Heart left ventricle (tissue), 16 donors: ENCODE data around the gene NALF2. TPM values are rescaled to one million over a fixed set of nuclear protein-coding genes. Genes with fewer than 3 reads are reported as not detected.
A peak's percentile ranks its signal among the peaks of the same experiment; 100 is the strongest.

Source experiments
- ATAC-seq, 4 donors: fragments of 200-7000 bp; cut with Tn5 transposase; one replicate each; pipeline ENCODE4 v1.9.1; 2020 to 2022; ENCODE audit warnings: moderate library complexity in 4 of 4, mild to moderate bottlenecking in 3 of 4, moderate number of reproducible peaks in 1 of 4
- DNase-seq, 5 donors: peaks; one replicate each; pipeline ENCODE4 v3.0.0-alpha.2; 2020
- H3K27ac ChIP-seq, 12 donors: fragments of 200-600 bp; sonication (generic) in 4 of 12; one replicate each; pipeline versions ENCODE4 v1.5.0 to v1.8.0; 2016 to 2022; ENCODE audit warnings: mild to moderate bottlenecking in 2 of 12
- H3K27me3 ChIP-seq, 9 donors: fragments of 200-600 bp; sonication (generic) in 2 of 9; one replicate each; pipeline versions ENCODE4 v1.5.1 to v1.8.0; 2016 to 2022; ENCODE audit warnings: mild to moderate bottlenecking in 3 of 9
- H3K36me3 ChIP-seq, 9 donors: fragments of 200-600 bp; sonication (generic) in 2 of 9; one replicate each; pipeline versions ENCODE4 v1.5.0 to v1.8.0; 2018 to 2022; ENCODE audit warnings: mild to moderate bottlenecking in 2 of 9
- H3K4me1 ChIP-seq, 12 donors: fragments of 200-600 bp; sonication (generic) in 4 of 12; one replicate each; pipeline versions ENCODE4 v1.5.0 to v1.8.0; 2016 to 2022; ENCODE audit warnings: mild to moderate bottlenecking in 3 of 12
- H3K4me3 ChIP-seq, 12 donors: fragments of 200-600 bp; sonication (generic) in 4 of 12; one replicate each; pipeline versions ENCODE4 v1.5.0 to v1.8.0; 2017 to 2022; ENCODE audit warnings: mild to moderate bottlenecking in 9 of 12, moderate library complexity in 4 of 12
- H3K9me3 ChIP-seq, 12 donors: fragments of 200-600 bp; sonication (generic) in 4 of 12; one replicate each; pipeline versions ENCODE4 v1.5.0 to v1.8.0; 2016 to 2022; ENCODE audit warnings: mild to moderate bottlenecking in 1 of 12
- POLR2A ChIP-seq, 2 donors: fragments of 450-650 bp; IDR thresholded peaks; one replicate each; pipeline ENCODE4 v1.6.1; 2017; ENCODE audit warnings: antibody characterized with exemption in 2 of 2, mild to moderate bottlenecking in 2 of 2, moderate library complexity in 2 of 2
- WGBS, 4 donors: extraction: QIAGEN DNeasy Blood & Tissue Kit in 2 of 4; methylation state at CpG; one replicate each; pipeline versions ENCODE4 v1.1.5 to v1.1.7; 2013 to 2018; 5-methylcytosine and 5-hydroxymethylcytosine counted together
- intact Hi-C, 10 donors: fragments of 100-400 bp; cut with DNase I; formaldehyde crosslinking; loops; one replicate each; pipeline versions ENCODE4 v1.11.1 to v1.14.2; 2022
- polyA plus RNA-seq, 2 donors: library from polyadenylated mRNA; stranded (reverse); fragments of 200-250 nt; gene quantifications; one replicate each; pipeline ENCODE4 v1.2.3, GENCODE V29; 2013
- total RNA-seq, 9 donors: library from RNA; depleted of rRNA in 2 of 9; stranded (reverse); fragments of >200 nt in 2 of 9; fragmentation: NEBNext Ultra II Directional in 3 of 9; extraction: Animal tissue kit (Norgen Biotek cat#: 25700) in 3 of 9; gene quantifications; one replicate each; pipeline versions ENCODE4 v1.1.0 to v1.2.4, GENCODE V29; 2016 to 2023
- TF ChIP-seq, protein P1 (sequence below), 12 donors: fragments of 200-600 bp; sonication (generic) in 4 of 12; IDR thresholded peaks; one replicate each; pipeline versions ENCODE4 v1.5.0 to v1.8.0; 2018 to 2022; ENCODE audit warnings: antibody characterized with exemption in 12 of 12, mild to moderate bottlenecking in 5 of 12
- donor health status: ischemic (EF 13 %, LVEDD 7.1; RV severe dilation, severe dysfunction).
- donor health status: healthy with polysubstance abuse.
- donor health status: DM: no; HTN: yes; CAD: no.
- donor health status: DM: no; HTN: no; CAD: no.
- donor health status: ischemic (EF 25% LVEDD 6.9; RV normal size, moderate dysfunction).
- donor health status: ischemic (EF 25% LVEDD 5.7; RV mildly dilated, moderate dysfunction).
- donor health status: healthy.
- donor health status: DM: yes; HTN: yes; CAD: no.
- donor health status: ischemic (EF 35%, LVEDD 5.7; RV mildly dilated, moderate dysfunction).
- donor health status: nonischemic (EF 11% LVEDD 7.7; RV severe dilation, severe dysfunction).
- donor health status: DM: yes; HTN: yes; CAD: no.
- donor health status: PGD.
- donor health status: ischemic (EF 29% LVEDD 5.4; RV normal size, mild dysfunction).
- donor health status: nonischemic (EF 23%, LVEDD 6.1; RV moderate dilation, normal function).

NALF2 gene
- total and polyA plus RNA-seq, 11 donors = 1.5 to 60.5 (median 18.0) TPM

- Histone ChIP-seq H3K4me3 (no peak overlapping the region), H3K4me1 (peaks cover 0 to 17% (median 0%) of the 10 kb centered on the region in 12 donors), H3K27ac (no peak overlapping the region), H3K27me3 (peaks cover 0 to 7% (median 0%) of the 10 kb centered on the region in 9 donors), H3K36me3 (no peaks in the 10 kb centered on the region), H3K9me3 (no peaks in the 10 kb centered on the region)
- ATAC-seq = peak; percentile 20 to 68 (median 54)
- intact Hi-C loops = no loop called here
- peak in 2 of 5 donors; percentile 13 to 25 for DNase-seq
- TF ChIP-seq, protein P1, sequence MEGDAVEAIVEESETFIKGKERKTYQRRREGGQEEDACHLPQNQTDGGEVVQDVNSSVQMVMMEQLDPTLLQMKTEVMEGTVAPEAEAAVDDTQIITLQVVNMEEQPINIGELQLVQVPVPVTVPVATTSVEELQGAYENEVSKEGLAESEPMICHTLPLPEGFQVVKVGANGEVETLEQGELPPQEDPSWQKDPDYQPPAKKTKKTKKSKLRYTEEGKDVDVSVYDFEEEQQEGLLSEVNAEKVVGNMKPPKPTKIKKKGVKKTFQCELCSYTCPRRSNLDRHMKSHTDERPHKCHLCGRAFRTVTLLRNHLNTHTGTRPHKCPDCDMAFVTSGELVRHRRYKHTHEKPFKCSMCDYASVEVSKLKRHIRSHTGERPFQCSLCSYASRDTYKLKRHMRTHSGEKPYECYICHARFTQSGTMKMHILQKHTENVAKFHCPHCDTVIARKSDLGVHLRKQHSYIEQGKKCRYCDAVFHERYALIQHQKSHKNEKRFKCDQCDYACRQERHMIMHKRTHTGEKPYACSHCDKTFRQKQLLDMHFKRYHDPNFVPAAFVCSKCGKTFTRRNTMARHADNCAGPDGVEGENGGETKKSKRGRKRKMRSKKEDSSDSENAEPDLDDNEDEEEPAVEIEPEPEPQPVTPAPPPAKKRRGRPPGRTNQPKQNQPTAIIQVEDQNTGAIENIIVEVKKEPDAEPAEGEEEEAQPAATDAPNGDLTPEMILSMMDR (IDR thresholded peaks at IDR 0.05) = no peak
- no peak for TF ChIP-seq POLR2A (IDR thresholded peaks at IDR 0.05)
- 38 to 57% (median 41%) methylated on average over 4 of the region's 4 CpGs for WGBS, 4 donors
Observed at GRCh38 chrX:69523314-69523713, 19.2 kb downstream of the NALF2 start.

GRCh38 chrX:69524781-69525363 is 20.7 kb downstream of the NALF2 start:
- TF ChIP-seq, protein P1 (IDR thresholded peaks at IDR 0.05) = no peak
- TF ChIP-seq POLR2A (IDR thresholded peaks at IDR 0.05) = no peak
- Histone ChIP-seq H3K4me1 (peaks cover 0 to 17% (median 0%) of the 10 kb centered on the region in 12 donors), H3K27ac (no peak overlapping the region), H3K27me3 (peaks cover 0 to 7% (median 0%) of the 10 kb centered on the region in 9 donors), H3K36me3 (no peaks in the 10 kb centered on the region), H3K4me3 (no peak overlapping the region), H3K9me3 (no peaks in the 10 kb centered on the region)
- intact Hi-C loops = no loop called here
- no peak for DNase-seq
- no peak for ATAC-seq
- WGBS, 4 donors = 69 to 75% (median 72%) methylated on average over 7 of the region's 7 CpGs

DNA sequence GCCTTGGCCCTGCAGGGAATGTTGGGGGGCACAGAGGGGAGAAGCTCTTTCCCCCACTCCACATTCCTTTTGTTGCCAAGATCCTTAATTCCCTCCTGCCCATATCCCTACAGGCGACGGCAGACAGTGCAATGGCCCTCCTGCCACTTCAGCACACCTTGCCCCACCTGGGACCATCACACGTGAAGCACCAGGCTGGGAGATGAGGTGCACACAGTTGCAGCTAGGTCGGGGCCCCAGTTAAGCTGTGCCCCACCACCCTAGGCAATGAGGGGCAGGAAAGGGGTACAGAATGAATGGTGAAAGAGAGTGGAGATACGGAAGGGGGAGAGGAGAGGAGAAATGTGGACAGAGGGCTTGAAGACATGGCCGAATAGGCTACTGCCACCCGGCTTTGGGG is 26.2 kb downstream of the NALF2 start:
- WGBS, 4 donors = 69 to 87% (median 82%) methylated on average over 7 of the region's 7 CpGs
- intact Hi-C loops = loop anchor here in 2 of 10 donors (10.0 kb wide), 2 partner anchors 84 to 564 kb away; partner anchors contain the start of gene EDA (in 1 of the 2)

DNA sequence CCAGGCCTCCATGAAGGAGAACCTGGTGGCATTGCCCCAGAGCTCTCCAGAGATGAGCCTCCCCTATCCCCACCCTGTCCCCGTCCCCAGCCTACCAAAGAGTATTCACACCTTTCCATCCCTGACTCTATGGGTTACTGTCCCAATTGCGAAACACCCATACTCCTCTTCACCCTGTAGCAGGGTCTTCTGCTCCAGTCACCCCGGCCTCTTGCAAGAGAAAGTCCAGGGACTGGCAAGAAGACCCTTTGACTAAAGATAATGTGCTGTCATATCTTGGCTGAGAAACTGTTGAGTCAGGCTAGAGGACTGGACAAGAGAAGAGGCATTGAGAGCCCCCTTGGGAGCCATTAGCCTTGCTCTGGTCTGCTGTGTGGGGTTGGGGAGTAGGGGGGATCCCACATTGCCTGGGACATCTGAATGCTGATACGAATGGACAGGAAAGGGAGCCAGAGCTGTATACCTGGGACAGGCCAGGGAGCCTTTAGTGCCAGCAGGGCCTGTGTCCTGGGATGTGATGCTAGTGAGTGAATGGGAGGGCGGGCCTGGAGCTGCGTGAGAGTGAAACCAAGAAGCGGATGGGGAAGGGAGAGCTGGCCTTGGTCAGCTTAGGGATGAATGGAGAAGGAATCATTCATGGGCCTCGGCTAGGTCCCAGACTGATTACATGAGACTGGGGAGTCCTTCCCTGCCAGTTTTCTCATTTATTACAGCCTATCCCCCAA is 27.1 kb downstream of the NALF2 start:
- no peaks in the 10 kb centered on the region for H3K36me3 ChIP-seq
- H3K4me3 ChIP-seq = no peak overlapping the region
- DNase-seq = no peak
- TF ChIP-seq POLR2A (IDR thresholded peaks at IDR 0.05) = no peak
- TF ChIP-seq, protein P1 (IDR thresholded peaks at IDR 0.05) = no peak
- 77 to 91% (median 83%) methylated on average over 8 of the region's 8 CpGs for WGBS, 4 donors
- ATAC-seq = no peak
- peaks cover 0 to 6% (median 0%) of the 10 kb centered on the region in 9 donors for H3K27me3 ChIP-seq
- no peak overlapping the region for H3K27ac ChIP-seq
- no peaks in the 10 kb centered on the region for H3K4me1 ChIP-seq
- intact Hi-C loops = loop anchor here in 2 of 10 donors (10.0 kb wide), 2 partner anchors 84 to 564 kb away; partner anchors contain the start of gene EDA (in 1 of the 2)
- H3K9me3 ChIP-seq = no peaks in the 10 kb centered on the region

More for the DNA sequence above, 26.2 kb downstream of the NALF2 start:
- no peak for ATAC-seq
- H3K9me3 ChIP-seq = no peaks in the 10 kb centered on the region
- H3K36me3 ChIP-seq = no peaks in the 10 kb centered on the region
- no peak for DNase-seq
- H3K27ac ChIP-seq = no peak overlapping the region
- H3K4me3 ChIP-seq = no peak overlapping the region
- peaks cover 0 to 4% (median 0%) of the 10 kb centered on the region in 9 donors for H3K27me3 ChIP-seq
- no peak for TF ChIP-seq POLR2A (IDR thresholded peaks at IDR 0.05)
- TF ChIP-seq, protein P1 (IDR thresholded peaks at IDR 0.05) = no peak
- H3K4me1 ChIP-seq = no peaks in the 10 kb centered on the region
